Small intestine (tissue), 7 donors: ENCODE measurements around the gene TFAP2C. TPM values are rescaled to one million over a fixed set of nuclear protein-coding genes. Genes with fewer than 3 reads are reported as not detected.
A peak's percentile ranks its signal among the peaks of the same experiment; 100 is the strongest.

ENCODE experiments used
- DNase-seq, 2 donors: peaks; one replicate each; pipeline versions ENCODE4 v3.0.0 to v3.0.0-alpha.2; 2013
- FAIRE-seq: peaks from 2 replicates; lab custom pipeline; 2012; peaks lifted over from hg19 to GRCh38; lab: Jason Lieb, UNC
- H3K27ac ChIP-seq, 3 donors: one replicate each; pipeline ENCODE4 v1.5.1; 2013; ENCODE audit warnings: low read length in 2 of 3, mild to moderate bottlenecking in 2 of 3, control low read depth in 1 of 3, inconsistent platforms in 1 of 3, low read depth in 1 of 3, moderate library complexity in 1 of 3
- H3K27me3 ChIP-seq, 3 donors: one replicate each; pipeline ENCODE4 v1.6.1; 2013; ENCODE audit warnings: low read length in 3 of 3, inconsistent platforms in 1 of 3; ENCODE audit not compliant: control insufficient read depth in 3 of 3, insufficient read depth in 3 of 3
- H3K36me3 ChIP-seq, 3 donors: one replicate each; pipeline ENCODE4 v1.6.1; 2013; ENCODE audit warnings: low read length in 3 of 3, inconsistent platforms in 1 of 3, low read depth in 1 of 3, mild to moderate bottlenecking in 1 of 3, moderate library complexity in 1 of 3; ENCODE audit not compliant: control insufficient read depth in 3 of 3, insufficient read depth in 2 of 3
- H3K4me1 ChIP-seq, 3 donors: one replicate each; pipeline ENCODE4 v1.6.1; 2013; ENCODE audit warnings: low read length in 2 of 3, inconsistent platforms in 1 of 3, low read depth in 1 of 3, mild to moderate bottlenecking in 1 of 3, moderate library complexity in 1 of 3; ENCODE audit not compliant: control insufficient read depth in 3 of 3, insufficient read depth in 2 of 3
- H3K4me3 ChIP-seq, 3 donors: one replicate each; pipeline ENCODE4 v1.5.1; 2013; ENCODE audit warnings: low read length in 3 of 3, control low read depth in 1 of 3, inconsistent platforms in 1 of 3, low read depth in 1 of 3, mild to moderate bottlenecking in 1 of 3, moderate library complexity in 1 of 3
- H3K9me3 ChIP-seq, 2 donors: one replicate each; pipeline ENCODE4 v1.6.1; 2013; ENCODE audit warnings: low read depth in 1 of 2, low read length in 1 of 2; ENCODE audit not compliant: control insufficient read depth in 2 of 2, insufficient read depth in 1 of 2
- WGBS, 3 donors: extraction: QIAGEN DNeasy Blood & Tissue Kit; methylation state at CpG; one replicate each; pipeline ENCODE4 v1.1.7; 2013; 5-methylcytosine and 5-hydroxymethylcytosine counted together
- polyA plus RNA-seq, 4 donors: library from polyadenylated mRNA; stranded (reverse) in 3 of 4; unstranded in 1 of 4; fragments of 200-250 nt in 3 of 4; fragments of 120-200 nt in 1 of 4; gene quantifications; one replicate each; pipeline versions ENCODE4 v1.2.1 to v1.2.3, GENCODE V29; 2013
- donor health status: healthy with polysubstance abuse.
- donor health status: control.
- donor health status: control.
- donor health status: Bipolar disorder and iron deficiency.
- donor health status: healthy.

TFAP2C gene
- polyA plus RNA-seq, 4 donors: 0.04 to 0.18 TPM; not detected in 2

- H3K4me3 ChIP-seq: no peak overlapping the region
- peaks cover 2 to 6% (median 4%) of the 10 kb centered on the region in 3 donors for H3K4me1 ChIP-seq
- WGBS, 3 donors: 5 to 13% (median 13%) methylated on average over 53 to 54 of the region's 54 CpGs
- peaks cover 32 to 60% (median 48%) of the 10 kb centered on the region in 3 donors for H3K27me3 ChIP-seq
- no peaks in the 10 kb centered on the region for H3K9me3 ChIP-seq
- no peak overlapping the region for H3K27ac ChIP-seq
- FAIRE-seq (no peak), DNase-seq (no peak)
- no peaks in the 10 kb centered on the region for H3K36me3 ChIP-seq
These were observed 4.1 kb upstream of the TFAP2C start for GRCh38 chr20:56624786-56625681.

GRCh38 chr20:56625837-56626236 lies 3.3 kb upstream of the TFAP2C start:
- Histone ChIP-seq H3K27ac (no peak overlapping the region), H3K9me3 (no peaks in the 10 kb centered on the region), H3K27me3 (peaks cover 40 to 67% (median 53%) of the 10 kb centered on the region in 3 donors), H3K4me3 (no peak overlapping the region), H3K4me1 (peaks cover 2 to 6% (median 4%) of the 10 kb centered on the region in 3 donors), H3K36me3 (no peaks in the 10 kb centered on the region)
- DNase-seq (no peak), FAIRE-seq (no peak)
- 8 to 25% (median 20%) methylated on average over 22 of the region's 22 CpGs for WGBS, 3 donors

- WGBS, 3 donors: 4 to 11% (median 8%) methylated on average over 58 to 60 of the region's 60 CpGs
These were observed 2.6 kb upstream of the TFAP2C start for GRCh38 chr20:56626367-56627121.

GRCh38 chr20:56627122-56628014 lies 1.7 kb upstream of the TFAP2C start:
- peaks cover 2 to 6% (median 4%) of the 10 kb centered on the region in 3 donors for H3K4me1 ChIP-seq
- DNase-seq: no peak
- no peak for FAIRE-seq
- H3K4me3 ChIP-seq: no peak overlapping the region
- WGBS, 3 donors: 9 to 15% (median 14%) methylated on average over 44 to 45 of the region's 45 CpGs
- H3K27me3 ChIP-seq: peaks cover 48 to 81% (median 58%) of the 10 kb centered on the region in 3 donors
- no peaks in the 10 kb centered on the region for H3K36me3 ChIP-seq
- no peak overlapping the region for H3K27ac ChIP-seq
- no peaks in the 10 kb centered on the region for H3K9me3 ChIP-seq

More at GRCh38 chr20:56626367-56627121, 2.6 kb upstream of the TFAP2C start:
- Histone ChIP-seq H3K27me3 (peaks cover 46 to 73% (median 58%) of the 10 kb centered on the region in 3 donors), H3K4me3 (no peak overlapping the region), H3K36me3 (no peaks in the 10 kb centered on the region), H3K9me3 (no peaks in the 10 kb centered on the region), H3K27ac (no peak overlapping the region), H3K4me1 (peaks cover 2 to 6% (median 4%) of the 10 kb centered on the region in 3 donors)
- peak in 1 of 2 donors; percentile 26 for DNase-seq
- no peak for FAIRE-seq

- no peak overlapping the region for H3K4me3 ChIP-seq
- peaks cover 48 to 78% (median 62%) of the 10 kb centered on the region in 3 donors for H3K27me3 ChIP-seq
These were observed 862 bp upstream of the TFAP2C start for GRCh38 chr20:56628015-56628872.

GRCh38 chr20:56629464-56630085 lies 469 bp downstream of the TFAP2C start:
- FAIRE-seq: no peak
- WGBS, 3 donors: 2 to 4% (median 3%) methylated on average over 35 to 39 of the region's 39 CpGs
- H3K27ac ChIP-seq: no peak overlapping the region
- H3K4me3 ChIP-seq: peak overlapping the region; percentile 14 to 25 (median 18)
- no peaks in the 10 kb centered on the region for H3K9me3 ChIP-seq
- H3K36me3 ChIP-seq: no peaks in the 10 kb centered on the region
- peak in 1 of 2 donors; percentile 25 for DNase-seq
- peaks cover 2 to 6% (median 4%) of the 10 kb centered on the region in 3 donors for H3K4me1 ChIP-seq
- H3K27me3 ChIP-seq: peaks cover 48 to 75% (median 59%) of the 10 kb centered on the region in 3 donors

More at GRCh38 chr20:56628015-56628872, 862 bp upstream of the TFAP2C start:
- peak in 1 of 2 donors; percentile 20 for DNase-seq
- Histone ChIP-seq H3K4me1 (peaks cover 2 to 6% (median 4%) of the 10 kb centered on the region in 3 donors), H3K27ac (no peak overlapping the region), H3K9me3 (no peaks in the 10 kb centered on the region), H3K36me3 (no peaks in the 10 kb centered on the region)
- FAIRE-seq: no peak
- 3 to 7% (median 3%) methylated on average over 43 to 48 of the region's 48 CpGs for WGBS, 3 donors

- Histone ChIP-seq H3K4me3 (peak overlapping the region; percentile 4 to 25 (median 18)), H3K9me3 (no peaks in the 10 kb centered on the region), H3K4me1 (peaks cover 2 to 6% (median 4%) of the 10 kb centered on the region in 3 donors), H3K36me3 (no peaks in the 10 kb centered on the region), H3K27ac (no peak overlapping the region), H3K27me3 (peaks cover 48 to 76% (median 55%) of the 10 kb centered on the region in 3 donors)
- WGBS, 3 donors: 2 to 5% (median 4%) methylated on average over 22 to 38 of the region's 38 CpGs
- DNase-seq: peak in 1 of 2 donors; percentile 46
- FAIRE-seq: no peak
These were observed 984 bp downstream of the TFAP2C start for GRCh38 chr20:56630086-56630493.
